NCI-H69 (cell line): ENCODE data around the gene FHOD3.

ENCODE experiments used
- DNase-seq: peaks from one replicate; lab custom pipeline; 2025; lab: John Stamatoyannopoulos, UW

The FHOD3 gene

GRCh38 chr18:36786686-36787085 lies 489.2 kb downstream of the FHOD3 start:
- no peak for DNase-seq

GRCh38 chr18:36792634-36793283 lies 495.2 kb downstream of the FHOD3 start:
- DNase-seq, result no peak

GRCh38 chr18:36798738-36799473 lies 501.4 kb downstream of the FHOD3 start:
- peak; percentile 97 for DNase-seq

- no peak for DNase-seq
Observed at GRCh38 chr18:36805105-36805504, 507.6 kb downstream of the FHOD3 start.

GRCh38 chr18:36808681-36809080 lies 511.2 kb downstream of the FHOD3 start:
- no peak for DNase-seq

GRCh38 chr18:36809590-36810381 lies 512.3 kb downstream of the FHOD3 start:
- DNase-seq, result peak; percentile 93

- no peak for DNase-seq
Observed at GRCh38 chr18:36811430-36811829, 513.9 kb downstream of the FHOD3 start.

- no peak for DNase-seq
Observed at GRCh38 chr18:36811955-36812354, 514.4 kb downstream of the FHOD3 start.

- DNase-seq, result no peak
Observed at GRCh38 chr18:36812678-36813077, 515.2 kb downstream of the FHOD3 start.

- DNase-seq, result no peak
Observed at GRCh38 chr18:36813101-36813775, 515.7 kb downstream of the FHOD3 start.

GRCh38 chr18:36813824-36814223 lies 516.3 kb downstream of the FHOD3 start:
- no peak for DNase-seq

- DNase-seq, result peak; percentile 99
Observed at GRCh38 chr18:36814994-36815393, 517.5 kb downstream of the FHOD3 start.

GRCh38 chr18:36816096-36816495 lies 518.6 kb downstream of the FHOD3 start:
- DNase-seq, result peak; percentile 19

- peak; percentile 48 for DNase-seq
Observed at GRCh38 chr18:36817039-36817438, 519.5 kb downstream of the FHOD3 start.

- peak; percentile 95 for DNase-seq
Observed at GRCh38 chr18:36818652-36819051, 521.1 kb downstream of the FHOD3 start.

GRCh38 chr18:36819621-36820020 lies 522.1 kb downstream of the FHOD3 start:
- DNase-seq, result peak; percentile 52

GRCh38 chr18:36821681-36822080 lies 524.2 kb downstream of the FHOD3 start:
- no peak for DNase-seq

GRCh38 chr18:36825526-36825925 lies 528.0 kb downstream of the FHOD3 start:
- DNase-seq, result no peak

GRCh38 chr18:36826556-36826955 lies 529.0 kb downstream of the FHOD3 start:
- no peak for DNase-seq

- DNase-seq, result peak; percentile 90
Observed at GRCh38 chr18:36828157-36828629, 530.7 kb downstream of the FHOD3 start.

GRCh38 chr18:36828630-36829361 lies 531.3 kb downstream of the FHOD3 start, which contains the start of the genes KIAA1328 and TPGS2:
KIAA1328 (plus strand) TSS chr18:36829127; CDS start chr18:36829139, 12 bp downstream.
TPGS2 (minus strand) TSS chr18:36829002; CDS start chr18:36828767, 235 bp downstream.
- peak; percentile 100 for DNase-seq
